ENCODE results near the gene OR51B2.
"Not testable (repeated sequence)": the region's sequence is repeated elsewhere in the genome, so short reads cannot be mapped to it uniquely, and the experiment has no call there.

OR51B2 gene

GRCh38 chr11:5343474-5344335 is 19.6 kb upstream of the OR51B2 start, which contains the start of gene OR51B5:
TSS of gene OR51B5 (minus strand) at chr11:5343524. CDS start at chr11:5343524, 0 bp downstream.
- no peak within 1 kb of the TSS for H3K4me3 ChIP-seq (ENCODE audit: low read length)
- TF ChIP-seq ZNF274 (IDR thresholded peaks at IDR 0.05; ENCODE audit: low read depth, low read length) = no peak

GRCh38 chr11:5339771-5340322 is 15.8 kb upstream of the OR51B2 start:
- H3K4me3 ChIP-seq (ENCODE audit: low read length) = no peak overlapping the region
- no peak for TF ChIP-seq ZNF274 (IDR thresholded peaks at IDR 0.05; ENCODE audit: low read depth, low read length)

- H3K4me3 ChIP-seq (ENCODE audit: low read length) = not testable (repeated sequence)
Measured at GRCh38 chr11:5337253-5337652, 13.2 kb upstream of the OR51B2 start.

- no peak overlapping the region for H3K4me3 ChIP-seq (ENCODE audit: low read length)
- no peak for TF ChIP-seq ZNF274 (IDR thresholded peaks at IDR 0.05; ENCODE audit: low read depth, low read length)
Measured at GRCh38 chr11:5336331-5336730, 12.2 kb upstream of the OR51B2 start.

GRCh38 chr11:5335170-5335569 is 11.1 kb upstream of the OR51B2 start:
- TF ChIP-seq ZNF274 (IDR thresholded peaks at IDR 0.05; ENCODE audit: low read depth, low read length) = no peak
- H3K4me3 ChIP-seq (ENCODE audit: low read length) = no peak overlapping the region

- TF ChIP-seq ZNF274 (IDR thresholded peaks at IDR 0.05; ENCODE audit: low read depth, low read length) = no peak
- H3K4me3 ChIP-seq (ENCODE audit: low read length) = no peak overlapping the region
Measured at GRCh38 chr11:5317292-5317691, 6.8 kb downstream of the OR51B2 start.

- H3K4me3 ChIP-seq (ENCODE audit: low read length) = not testable (repeated sequence)
Measured at GRCh38 chr11:5313326-5314023, 10.6 kb downstream of the OR51B2 start.

GRCh38 chr11:5310423-5310822 is 13.7 kb downstream of the OR51B2 start:
- H3K4me3 ChIP-seq (ENCODE audit: low read length) = no peak overlapping the region

GRCh38 chr11:5307256-5308019 is 16.7 kb downstream of the OR51B2 start:
- TF ChIP-seq ZNF274 (IDR thresholded peaks at IDR 0.05; ENCODE audit: low read depth, low read length) = no peak
- no peak overlapping the region for H3K4me3 ChIP-seq (ENCODE audit: low read length)

More at GRCh38 chr11:5310423-5310822, 13.7 kb downstream of the OR51B2 start:
- no peak for TF ChIP-seq ZNF274 (IDR thresholded peaks at IDR 0.05; ENCODE audit: low read depth, low read length)

GRCh38 chr11:5304046-5304445 is 20.1 kb downstream of the OR51B2 start:
- TF ChIP-seq ZNF274 (IDR thresholded peaks at IDR 0.05; ENCODE audit: low read depth, low read length) = no peak

GRCh38 chr11:5303626-5304025 is 20.5 kb downstream of the OR51B2 start:
- H3K4me3 ChIP-seq (ENCODE audit: low read length) = no peak overlapping the region

More at GRCh38 chr11:5304046-5304445, 20.1 kb downstream of the OR51B2 start:
- H3K4me3 ChIP-seq (ENCODE audit: low read length) = no peak overlapping the region

GRCh38 chr11:5301846-5302245 is 22.3 kb downstream of the OR51B2 start, which contains the start of gene OR51B4:
TSS of gene OR51B4 (minus strand) at chr11:5301946. CDS start at chr11:5301946, 0 bp downstream.
- no peak for TF ChIP-seq ZNF274 (IDR thresholded peaks at IDR 0.05; ENCODE audit: low read depth, low read length)

More at GRCh38 chr11:5303626-5304025, 20.5 kb downstream of the OR51B2 start:
- TF ChIP-seq ZNF274 (IDR thresholded peaks at IDR 0.05; ENCODE audit: low read depth, low read length) = no peak

GRCh38 chr11:5300251-5300650 is 23.8 kb downstream of the OR51B2 start:
- TF ChIP-seq ZNF274 (IDR thresholded peaks at IDR 0.05; ENCODE audit: low read depth, low read length) = no peak
- no peak overlapping the region for H3K4me3 ChIP-seq (ENCODE audit: low read length)

More at GRCh38 chr11:5301846-5302245, 22.3 kb downstream of the OR51B2 start, which contains the start of gene OR51B4:
- no peak within 1 kb of the TSS for H3K4me3 ChIP-seq (ENCODE audit: low read length)

GRCh38 chr11:5298451-5298850 is 25.6 kb downstream of the OR51B2 start:
- no peak overlapping the region for H3K4me3 ChIP-seq (ENCODE audit: low read length)
- no peak for TF ChIP-seq ZNF274 (IDR thresholded peaks at IDR 0.05; ENCODE audit: low read depth, low read length)
